GM21515 (cell line): ENCODE measurements around the gene PCYT1A.
"Not testable (repeated sequence)": the region's sequence is repeated elsewhere in the genome, so short reads cannot be mapped to it uniquely, and the experiment has no call there.

Experiments
- ATAC-seq: cut with Tn5 transposase; IDR thresholded peaks from one replicate; pipeline ENCODE4 v1.9.1; 2021; ENCODE audit not compliant: unreplicated experiment

PCYT1A gene

GRCh38 chr3:196287440-196288140 is at the start of gene PCYT1A:
TSS of gene PCYT1A (minus strand) at chr3:196287726. CDS start at chr3:196270531, 17,195 bp downstream.
- peak; percentile 66 for ATAC-seq

- no peak for ATAC-seq
Observed at GRCh38 chr3:196336319-196337145, 49.0 kb upstream of the PCYT1A start.

- ATAC-seq, result no peak
Observed at GRCh38 chr3:196335503-196335948, 48.0 kb upstream of the PCYT1A start.

- no peak for ATAC-seq
Observed at GRCh38 chr3:196334982-196335381, 47.5 kb upstream of the PCYT1A start.

- no peak for ATAC-seq
Observed at GRCh38 chr3:196332168-196332567, 44.6 kb upstream of the PCYT1A start.

GRCh38 chr3:196327405-196327804 is 39.9 kb upstream of the PCYT1A start:
- no peak for ATAC-seq

- ATAC-seq, result no peak
Observed at GRCh38 chr3:196326936-196327335, 39.4 kb upstream of the PCYT1A start.

GRCh38 chr3:196323691-196324090 is 36.2 kb upstream of the PCYT1A start:
- no peak for ATAC-seq

GRCh38 chr3:196323016-196323415 is 35.5 kb upstream of the PCYT1A start:
- no peak for ATAC-seq

GRCh38 chr3:196321162-196321561 is 33.6 kb upstream of the PCYT1A start:
- ATAC-seq, result no peak

- no peak for ATAC-seq
Observed at GRCh38 chr3:196320137-196320536, 32.6 kb upstream of the PCYT1A start.

GRCh38 chr3:196317687-196318467 is 30.4 kb upstream of the PCYT1A start, which contains the start of gene DYNLT2B:
TSS of gene DYNLT2B (minus strand) at chr3:196318240. CDS start at chr3:196318152, 88 bp downstream.
- ATAC-seq, result peak; percentile 85

- not testable (repeated sequence) for ATAC-seq
Observed at GRCh38 chr3:196316799-196317686, 29.5 kb upstream of the PCYT1A start.

GRCh38 chr3:196315821-196316220 is 28.3 kb upstream of the PCYT1A start:
- no peak for ATAC-seq

- no peak for ATAC-seq
Observed at GRCh38 chr3:196314597-196314996, 27.1 kb upstream of the PCYT1A start.

GRCh38 chr3:196314086-196314485 is 26.6 kb upstream of the PCYT1A start:
- ATAC-seq, result not testable (repeated sequence)

GRCh38 chr3:196302960-196303359 is 15.4 kb upstream of the PCYT1A start:
- ATAC-seq, result not testable (repeated sequence)

GRCh38 chr3:196302551-196302950 is 15.0 kb upstream of the PCYT1A start:
- ATAC-seq, result not testable (repeated sequence)

GRCh38 chr3:196298521-196298920 is 11.0 kb upstream of the PCYT1A start:
- no peak for ATAC-seq

GRCh38 chr3:196292286-196292923 is 4.9 kb upstream of the PCYT1A start:
- no peak for ATAC-seq
